Osteoblast (primary cell): ENCODE data around the gene PLA1A. TPM values are rescaled to one million over a fixed set of nuclear protein-coding genes. Genes with fewer than 3 reads are reported as not detected.

ENCODE experiments used
- DNase-seq: peaks from one replicate; pipeline ENCODE4 v3.0.0; 2011; ENCODE audit warnings: low spot score, mixed read lengths; ENCODE audit not compliant: insufficient read length; ENCODE audit errors: missing footprints
- H2AFZ ChIP-seq: 2 replicates; pipeline ENCODE4 v1.6.0; 2011; ENCODE audit warnings: mild to moderate bottlenecking, low read length
- H3K27ac ChIP-seq: 2 replicates; pipeline ENCODE4 v1.5.1; 2011; ENCODE audit warnings: mild to moderate bottlenecking, low read depth, low read length, moderate library complexity
- H3K27me3 ChIP-seq: 2 replicates; pipeline ENCODE4 v1.6.0; 2012; ENCODE audit warnings: mild to moderate bottlenecking, control low read depth, inconsistent platforms, low read length, moderate library complexity; ENCODE audit not compliant: insufficient read depth
- H3K36me3 ChIP-seq: 2 replicates; pipeline ENCODE4 v1.5.1; 2011; ENCODE audit warnings: mild to moderate bottlenecking, low read length, control low read depth, moderate library complexity; ENCODE audit not compliant: insufficient read depth
- H3K4me1 ChIP-seq: 2 replicates; pipeline ENCODE4 v1.5.1; 2011; ENCODE audit warnings: mild to moderate bottlenecking, low read length, control low read depth, moderate library complexity; ENCODE audit not compliant: insufficient read depth
- H3K4me2 ChIP-seq: 2 replicates; pipeline ENCODE4 v1.6.0; 2011; ENCODE audit warnings: mild to moderate bottlenecking, low read length; ENCODE audit not compliant: insufficient read depth
- H3K4me3 ChIP-seq: fragments of 200-600 bp; sonication (generic); 3 replicates; pipeline ENCODE4 v1.5.1; 2012; ENCODE audit warnings: mild to moderate bottlenecking, low read length, inconsistent platforms; ENCODE audit not compliant: insufficient read depth
- H3K79me2 ChIP-seq: 2 replicates; pipeline ENCODE4 v1.6.0; 2012; ENCODE audit warnings: mild to moderate bottlenecking, low read length, control low read depth, inconsistent platforms; ENCODE audit not compliant: insufficient read depth
- H3K9me3 ChIP-seq: 2 replicates; pipeline ENCODE4 v1.5.1; 2011; ENCODE audit warnings: low read depth, low read length, control low read depth
- H4K20me1 ChIP-seq: 2 replicates; pipeline ENCODE4 v1.6.0; 2012; ENCODE audit warnings: mild to moderate bottlenecking, low read length, control low read depth; ENCODE audit not compliant: insufficient read depth
- total RNA-seq: library from RNA; depleted of rRNA; stranded (reverse); fragments of >200 nt; gene quantifications from 2 replicates; pipeline ENCODE4 v1.2.3, GENCODE V29; 2012
- TF ChIP-seq, protein P1 (sequence below): IDR thresholded peaks from 2 replicates; pipeline ENCODE4 v1.5.1; 2011; ENCODE audit warnings: mild to moderate bottlenecking, low read depth, low read length, moderate library complexity; ENCODE audit errors: extremely low read depth

PLA1A gene
- total RNA-seq, 1 donor = 0.36 TPM

DNA sequence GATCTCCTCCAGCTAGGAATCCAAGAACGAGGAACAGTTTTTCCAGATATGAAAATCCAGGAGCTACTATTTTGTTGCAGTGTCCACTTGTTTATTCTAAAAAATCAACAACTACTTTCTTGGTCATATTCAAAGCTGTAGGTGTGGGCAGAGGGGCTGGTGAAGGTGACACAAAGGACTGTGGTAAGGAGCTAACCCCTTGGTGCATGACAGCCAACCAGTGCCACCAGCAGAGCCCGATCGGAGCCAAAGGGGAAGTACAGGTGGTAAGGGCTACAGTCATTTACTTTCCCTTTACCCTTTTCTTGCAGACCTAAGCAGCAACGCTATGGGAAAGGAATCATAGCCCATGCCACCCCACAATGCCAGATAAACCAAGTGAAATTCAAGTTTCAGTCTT, 30.7 kb downstream of the PLA1A start:
- no peak for DNase-seq
- TF ChIP-seq, protein P1, sequence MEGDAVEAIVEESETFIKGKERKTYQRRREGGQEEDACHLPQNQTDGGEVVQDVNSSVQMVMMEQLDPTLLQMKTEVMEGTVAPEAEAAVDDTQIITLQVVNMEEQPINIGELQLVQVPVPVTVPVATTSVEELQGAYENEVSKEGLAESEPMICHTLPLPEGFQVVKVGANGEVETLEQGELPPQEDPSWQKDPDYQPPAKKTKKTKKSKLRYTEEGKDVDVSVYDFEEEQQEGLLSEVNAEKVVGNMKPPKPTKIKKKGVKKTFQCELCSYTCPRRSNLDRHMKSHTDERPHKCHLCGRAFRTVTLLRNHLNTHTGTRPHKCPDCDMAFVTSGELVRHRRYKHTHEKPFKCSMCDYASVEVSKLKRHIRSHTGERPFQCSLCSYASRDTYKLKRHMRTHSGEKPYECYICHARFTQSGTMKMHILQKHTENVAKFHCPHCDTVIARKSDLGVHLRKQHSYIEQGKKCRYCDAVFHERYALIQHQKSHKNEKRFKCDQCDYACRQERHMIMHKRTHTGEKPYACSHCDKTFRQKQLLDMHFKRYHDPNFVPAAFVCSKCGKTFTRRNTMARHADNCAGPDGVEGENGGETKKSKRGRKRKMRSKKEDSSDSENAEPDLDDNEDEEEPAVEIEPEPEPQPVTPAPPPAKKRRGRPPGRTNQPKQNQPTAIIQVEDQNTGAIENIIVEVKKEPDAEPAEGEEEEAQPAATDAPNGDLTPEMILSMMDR = no peak
- H2AFZ ChIP-seq = no peak overlapping the region
- no peaks in the 10 kb centered on the region for H3K27me3 ChIP-seq
- no peak overlapping the region for H3K27ac ChIP-seq
- no peak overlapping the region for H3K4me2 ChIP-seq
- no peak overlapping the region for H3K4me3 ChIP-seq
- no peaks in the 10 kb centered on the region for H3K79me2 ChIP-seq
- H3K9me3 ChIP-seq = no peaks in the 10 kb centered on the region
- H4K20me1 ChIP-seq = no peaks in the 10 kb centered on the region
- H3K4me1 ChIP-seq = peaks cover 36% of the 10 kb centered on the region
- H3K36me3 ChIP-seq = no peaks in the 10 kb centered on the region

DNA sequence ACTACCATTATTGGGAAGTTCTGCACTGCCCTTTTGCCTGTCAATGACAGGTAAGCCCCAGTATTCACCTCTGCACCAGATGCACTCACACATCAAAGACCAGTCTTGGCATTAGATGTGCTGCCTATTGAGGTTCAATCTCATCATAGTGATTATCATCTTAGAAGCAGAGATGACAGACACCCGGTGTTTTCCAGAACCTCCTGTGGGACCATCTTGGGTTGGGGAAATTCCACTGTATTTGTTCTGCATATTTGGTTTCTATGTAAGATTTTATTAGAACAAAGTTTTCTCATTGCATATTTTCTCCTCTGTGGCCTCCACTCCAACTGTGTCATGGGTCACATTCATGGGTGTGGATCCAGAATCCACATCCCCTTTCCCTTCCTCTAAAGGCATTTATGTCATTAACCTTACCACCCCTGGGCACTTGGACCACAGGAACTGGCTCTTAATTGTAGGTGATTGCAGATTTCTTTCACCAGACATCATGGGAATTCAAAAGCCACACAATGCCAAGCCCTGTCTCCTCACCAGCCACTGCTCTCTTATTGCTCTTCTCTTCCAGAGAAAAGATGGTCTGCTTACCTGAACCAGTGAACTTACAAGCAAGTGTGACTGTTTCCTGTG, 31.2 kb downstream of the PLA1A start:
- peak overlapping the region; percentile 11 for H2AFZ ChIP-seq
- peak overlapping the region; percentile 42 for H3K27ac ChIP-seq
- DNase-seq = peak; percentile 43
- peak overlapping the region; percentile 11 for H3K4me2 ChIP-seq
- H4K20me1 ChIP-seq = no peaks in the 10 kb centered on the region
- H3K4me1 ChIP-seq = peaks cover 36% of the 10 kb centered on the region
- no peak overlapping the region for H3K4me3 ChIP-seq
- no peaks in the 10 kb centered on the region for H3K79me2 ChIP-seq
- no peaks in the 10 kb centered on the region for H3K27me3 ChIP-seq
- H3K36me3 ChIP-seq = no peaks in the 10 kb centered on the region
- no peaks in the 10 kb centered on the region for H3K9me3 ChIP-seq
- TF ChIP-seq, protein P1 = no peak

DNA sequence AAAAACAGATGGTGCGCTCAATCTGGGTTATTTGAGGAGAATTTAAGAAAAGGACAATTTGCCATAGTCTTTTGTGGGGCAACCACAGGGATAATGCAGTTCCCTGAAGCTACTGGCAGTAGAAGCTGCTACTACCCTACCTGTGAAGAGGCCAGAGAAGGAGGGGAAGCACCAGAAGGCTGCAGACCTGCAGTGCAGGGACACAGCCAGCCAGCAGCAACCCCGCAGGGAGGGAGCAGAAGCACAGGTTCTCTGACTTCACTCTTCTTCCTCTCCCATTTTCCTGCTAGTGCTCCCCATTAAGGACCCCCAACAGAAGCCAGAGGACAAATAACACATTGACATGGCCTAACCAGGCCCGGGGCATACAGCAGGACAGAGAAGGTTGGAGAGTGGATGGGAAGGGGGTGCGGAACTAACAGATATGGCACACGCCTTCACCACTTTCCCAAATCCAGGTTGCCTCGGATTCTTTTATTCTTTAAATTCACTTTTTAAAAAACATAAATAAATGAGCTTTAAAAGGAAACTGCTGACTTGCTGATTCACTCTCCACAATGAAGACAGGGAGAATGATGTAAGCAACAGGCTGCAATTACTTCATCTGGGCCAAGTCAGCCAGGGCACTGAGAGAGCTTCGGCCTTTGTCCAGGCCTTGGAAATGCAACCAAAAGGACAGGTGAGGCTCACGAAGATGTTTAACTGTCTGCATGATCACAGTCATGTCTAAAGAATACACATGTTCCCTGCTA, 32.6 kb downstream of the PLA1A start:
- Histone ChIP-seq H3K4me1 (peaks cover 36% of the 10 kb centered on the region), H4K20me1 (no peaks in the 10 kb centered on the region), H3K9me3 (no peaks in the 10 kb centered on the region), H3K4me3 (no peak overlapping the region), H3K27ac (peak overlapping the region; percentile 82), H3K4me2 (peak overlapping the region; percentile 25), H3K27me3 (no peaks in the 10 kb centered on the region), H3K36me3 (no peaks in the 10 kb centered on the region), H2AFZ (peak overlapping the region; percentile 75), H3K79me2 (no peaks in the 10 kb centered on the region)
- DNase-seq = peak; percentile 65
- TF ChIP-seq, protein P1 = no peak

DNA sequence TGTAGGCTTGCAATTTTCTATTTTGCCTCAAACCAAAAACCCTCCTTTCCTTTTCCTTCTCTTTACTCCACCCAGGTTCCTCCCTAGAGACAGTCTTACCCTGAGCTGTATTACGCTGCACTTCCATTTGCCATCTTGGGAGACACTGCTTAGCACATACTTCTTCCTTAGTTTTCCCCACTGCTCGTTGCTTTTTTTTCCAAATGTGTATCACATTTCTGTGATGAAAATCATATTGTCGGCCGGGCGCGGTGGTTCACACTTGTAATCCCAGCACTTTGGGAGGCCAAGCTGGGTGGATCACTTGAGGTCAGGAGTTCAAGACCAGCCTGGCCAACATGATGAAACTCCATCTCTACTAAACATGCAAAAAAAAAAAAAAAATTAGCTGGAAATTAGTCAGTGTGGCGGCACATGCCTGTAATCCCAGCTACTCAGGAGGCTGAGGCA, 33.2 kb downstream of the PLA1A start:
- Histone ChIP-seq H3K4me2 (peak overlapping the region; percentile 25), H3K27ac (peak overlapping the region; percentile 82), H4K20me1 (no peaks in the 10 kb centered on the region), H3K79me2 (no peaks in the 10 kb centered on the region), H2AFZ (peak overlapping the region; percentile 68), H3K9me3 (no peaks in the 10 kb centered on the region), H3K4me3 (no peak overlapping the region), H3K27me3 (no peaks in the 10 kb centered on the region), H3K36me3 (no peaks in the 10 kb centered on the region), H3K4me1 (peaks cover 36% of the 10 kb centered on the region)
- TF ChIP-seq, protein P1 = no peak
- DNase-seq = no peak
